Sigmoid colon (tissue), 4 donors: ENCODE results near the gene TTC9B.

Experiments used
- CTCF ChIP-seq, 4 experiments: fragments of 450-650 bp in 3 of 4; fragments of 200-600 bp in 1 of 4; IDR thresholded peaks; one replicate each; pipeline ENCODE4 v1.5.1; 2016 to 2019; ENCODE audit warnings: antibody characterized with exemption in 4 of 4, mild to moderate bottlenecking in 3 of 4, moderate library complexity in 2 of 4
- EP300 ChIP-seq, 4 donors: sonication (generic); formaldehyde crosslinking; IDR thresholded peaks; one replicate each; pipeline ENCODE4 v1.6.1; 2017; ENCODE audit warnings: antibody characterized with exemption in 4 of 4
- POLR2A ChIP-seq, 2 donors: fragments of 450-650 bp; IDR thresholded peaks; one replicate each; pipeline ENCODE4 v1.6.1; 2016; ENCODE audit warnings: antibody characterized with exemption in 2 of 2, mild to moderate bottlenecking in 2 of 2, moderate library complexity in 2 of 2
- POLR2AphosphoS5 ChIP-seq, 4 donors: sonication (generic); formaldehyde crosslinking; IDR thresholded peaks; one replicate each; pipeline ENCODE4 v1.6.1; 2017; ENCODE audit warnings: antibody characterized with exemption in 4 of 4

GRCh38 chr19:40234429-40235237, 16.4 kb upstream of the TTC9B start:
- TF ChIP-seq CTCF (IDR thresholded peaks at IDR 0.05) (no peak), POLR2A (IDR thresholded peaks at IDR 0.05) (no peak), POLR2AphosphoS5 (IDR thresholded peaks at IDR 0.05) (no peak), EP300 (IDR thresholded peaks at IDR 0.05) (no peak)
